ENCODE measurements around the gene GRM7.

GRM7 gene

GRCh38 chr3:7211740-7212139, 350.8 kb downstream of the GRM7 start:
- DNase-seq (ENCODE audit: low read depth) = no peak
- TF ChIP-seq, protein P1, sequence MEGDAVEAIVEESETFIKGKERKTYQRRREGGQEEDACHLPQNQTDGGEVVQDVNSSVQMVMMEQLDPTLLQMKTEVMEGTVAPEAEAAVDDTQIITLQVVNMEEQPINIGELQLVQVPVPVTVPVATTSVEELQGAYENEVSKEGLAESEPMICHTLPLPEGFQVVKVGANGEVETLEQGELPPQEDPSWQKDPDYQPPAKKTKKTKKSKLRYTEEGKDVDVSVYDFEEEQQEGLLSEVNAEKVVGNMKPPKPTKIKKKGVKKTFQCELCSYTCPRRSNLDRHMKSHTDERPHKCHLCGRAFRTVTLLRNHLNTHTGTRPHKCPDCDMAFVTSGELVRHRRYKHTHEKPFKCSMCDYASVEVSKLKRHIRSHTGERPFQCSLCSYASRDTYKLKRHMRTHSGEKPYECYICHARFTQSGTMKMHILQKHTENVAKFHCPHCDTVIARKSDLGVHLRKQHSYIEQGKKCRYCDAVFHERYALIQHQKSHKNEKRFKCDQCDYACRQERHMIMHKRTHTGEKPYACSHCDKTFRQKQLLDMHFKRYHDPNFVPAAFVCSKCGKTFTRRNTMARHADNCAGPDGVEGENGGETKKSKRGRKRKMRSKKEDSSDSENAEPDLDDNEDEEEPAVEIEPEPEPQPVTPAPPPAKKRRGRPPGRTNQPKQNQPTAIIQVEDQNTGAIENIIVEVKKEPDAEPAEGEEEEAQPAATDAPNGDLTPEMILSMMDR (conservative IDR thresholded peaks at IDR 0.05; ENCODE audit: low read depth, low read length) = no peak
- H3K4me3 ChIP-seq (ENCODE audit: low read length) = no peak overlapping the region

GRCh38 chr3:7215706-7216105, 354.8 kb downstream of the GRM7 start:
- H3K4me3 ChIP-seq (ENCODE audit: low read length) = no peak overlapping the region
- TF ChIP-seq, protein P1 (conservative IDR thresholded peaks at IDR 0.05; ENCODE audit: low read depth, low read length) = no peak
- no peak for DNase-seq (ENCODE audit: low read depth)

DNA sequence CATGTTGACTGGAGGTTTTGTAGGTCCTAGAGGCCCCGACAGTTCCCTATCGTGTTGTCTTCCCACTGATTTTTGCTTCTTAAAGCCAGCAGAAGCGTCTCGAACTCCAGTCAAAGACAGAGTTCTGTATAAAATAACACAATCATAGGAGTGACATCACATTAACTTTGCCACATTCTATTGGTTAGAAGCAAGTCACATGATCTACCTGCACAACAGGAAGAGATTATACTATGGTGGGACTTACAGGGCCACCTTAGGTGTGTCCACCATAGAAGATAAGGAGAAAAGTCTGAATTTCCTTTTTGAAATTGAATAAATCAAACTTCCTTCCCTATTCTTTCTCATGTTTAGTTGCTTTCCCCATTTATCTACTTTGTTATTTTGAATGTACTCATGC, 365.5 kb downstream of the GRM7 start:
- DNase-seq (ENCODE audit: low read depth) = no peak
- TF ChIP-seq, protein P1 (conservative IDR thresholded peaks at IDR 0.05; ENCODE audit: low read depth, low read length) = no peak
- H3K4me3 ChIP-seq (ENCODE audit: low read length) = no peak overlapping the region

GRCh38 chr3:7238565-7239295, 377.8 kb downstream of the GRM7 start:
- no peak overlapping the region for H3K4me3 ChIP-seq (ENCODE audit: low read length)
- TF ChIP-seq, protein P1 (conservative IDR thresholded peaks at IDR 0.05; ENCODE audit: low read depth, low read length) = no peak
- DNase-seq (ENCODE audit: low read depth) = no peak

DNA sequence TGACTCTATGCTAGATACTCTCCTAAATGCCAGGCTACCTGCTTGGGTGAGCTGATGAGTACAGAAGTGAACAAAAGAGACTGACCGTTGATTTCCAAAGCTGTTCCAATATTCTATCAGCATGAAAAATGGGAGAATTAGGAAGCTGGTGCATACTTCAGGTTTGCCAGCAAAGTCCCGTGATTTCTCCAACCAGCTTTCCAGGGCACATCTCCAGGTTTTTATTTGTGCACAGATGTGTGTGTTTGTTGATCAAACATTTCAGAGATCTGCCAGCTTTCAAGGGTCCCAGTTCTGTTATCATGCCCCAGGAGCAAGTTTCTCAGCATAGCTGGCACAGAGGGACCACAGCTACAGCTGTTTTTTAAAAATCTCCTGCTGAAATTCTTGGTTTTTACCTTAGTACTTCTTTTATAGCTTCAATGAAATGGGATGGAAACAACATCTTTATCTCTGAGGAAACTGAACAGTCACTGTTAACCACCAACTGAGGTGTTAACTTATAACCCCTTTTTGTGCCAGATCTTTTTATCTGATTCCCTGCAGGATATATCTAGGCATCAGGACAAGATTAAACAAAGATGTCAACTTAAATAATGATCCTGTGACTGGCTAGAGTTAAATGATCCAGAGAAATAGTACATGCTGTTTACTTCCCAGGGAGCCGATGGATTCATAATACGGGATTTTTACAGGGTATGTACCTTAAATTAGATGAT, 380.8 kb downstream of the GRM7 start:
- TF ChIP-seq, protein P1 (conservative IDR thresholded peaks at IDR 0.05; ENCODE audit: low read depth, low read length) = no peak
- no peak for DNase-seq (ENCODE audit: low read depth)
- H3K4me3 ChIP-seq (ENCODE audit: low read length) = no peak overlapping the region

GRCh38 chr3:7242303-7242635, 381.4 kb downstream of the GRM7 start:
- TF ChIP-seq, protein P1 (conservative IDR thresholded peaks at IDR 0.05; ENCODE audit: low read depth, low read length) = no peak
- H3K4me3 ChIP-seq (ENCODE audit: low read length) = no peak overlapping the region
- DNase-seq (ENCODE audit: low read depth) = no peak
